ENCODE results near the gene GRWD1. TPM values are rescaled to one million over a fixed set of nuclear protein-coding genes. Genes with fewer than 3 reads are reported as not detected.

GRWD1 gene
- total and polyA plus RNA-seq, 2 of the 13 experiments (the other 11 are each of a cell fraction or from before 2014, with no cell fraction given) = 10.8 to 46.6 TPM

GRCh38 chr19:48495396-48495795, 49.6 kb downstream of the GRWD1 start:
- no peak overlapping the region for H3K4me3 ChIP-seq (replicated peaks in 1 of 3; ENCODE audit: insufficient read depth in 1 of 3, low read depth in 2 of 3, low read length in 3 of 3)
- TF ChIP-seq NFKB2 (CRISPR knock-in tag; IDR thresholded peaks at IDR 0.05; ENCODE audit: borderline replicate concordance) (no peak), KLF13 (CRISPR knock-in tag; IDR thresholded peaks at IDR 0.05) (no peak), NR2C2 (CRISPR knock-in tag; IDR thresholded peaks at IDR 0.05; ENCODE audit: borderline replicate concordance) (no peak), RAD21 (CRISPR knock-in tag; IDR thresholded peaks at IDR 0.05) (no peak), YY1 (IDR thresholded peaks at IDR 0.05; ENCODE audit: insufficient read depth, insufficient replicate concordance, low read depth, low read length) (no peak), ZSCAN12 (CRISPR knock-in tag; IDR thresholded peaks at IDR 0.05) (no peak), ZNF7 (CRISPR knock-in tag; IDR thresholded peaks at IDR 0.05) (no peak), ZNF570 (CRISPR knock-in tag; IDR thresholded peaks at IDR 0.05; ENCODE audit: borderline replicate concordance) (no peak)
- TF ChIP-seq, protein P1, sequence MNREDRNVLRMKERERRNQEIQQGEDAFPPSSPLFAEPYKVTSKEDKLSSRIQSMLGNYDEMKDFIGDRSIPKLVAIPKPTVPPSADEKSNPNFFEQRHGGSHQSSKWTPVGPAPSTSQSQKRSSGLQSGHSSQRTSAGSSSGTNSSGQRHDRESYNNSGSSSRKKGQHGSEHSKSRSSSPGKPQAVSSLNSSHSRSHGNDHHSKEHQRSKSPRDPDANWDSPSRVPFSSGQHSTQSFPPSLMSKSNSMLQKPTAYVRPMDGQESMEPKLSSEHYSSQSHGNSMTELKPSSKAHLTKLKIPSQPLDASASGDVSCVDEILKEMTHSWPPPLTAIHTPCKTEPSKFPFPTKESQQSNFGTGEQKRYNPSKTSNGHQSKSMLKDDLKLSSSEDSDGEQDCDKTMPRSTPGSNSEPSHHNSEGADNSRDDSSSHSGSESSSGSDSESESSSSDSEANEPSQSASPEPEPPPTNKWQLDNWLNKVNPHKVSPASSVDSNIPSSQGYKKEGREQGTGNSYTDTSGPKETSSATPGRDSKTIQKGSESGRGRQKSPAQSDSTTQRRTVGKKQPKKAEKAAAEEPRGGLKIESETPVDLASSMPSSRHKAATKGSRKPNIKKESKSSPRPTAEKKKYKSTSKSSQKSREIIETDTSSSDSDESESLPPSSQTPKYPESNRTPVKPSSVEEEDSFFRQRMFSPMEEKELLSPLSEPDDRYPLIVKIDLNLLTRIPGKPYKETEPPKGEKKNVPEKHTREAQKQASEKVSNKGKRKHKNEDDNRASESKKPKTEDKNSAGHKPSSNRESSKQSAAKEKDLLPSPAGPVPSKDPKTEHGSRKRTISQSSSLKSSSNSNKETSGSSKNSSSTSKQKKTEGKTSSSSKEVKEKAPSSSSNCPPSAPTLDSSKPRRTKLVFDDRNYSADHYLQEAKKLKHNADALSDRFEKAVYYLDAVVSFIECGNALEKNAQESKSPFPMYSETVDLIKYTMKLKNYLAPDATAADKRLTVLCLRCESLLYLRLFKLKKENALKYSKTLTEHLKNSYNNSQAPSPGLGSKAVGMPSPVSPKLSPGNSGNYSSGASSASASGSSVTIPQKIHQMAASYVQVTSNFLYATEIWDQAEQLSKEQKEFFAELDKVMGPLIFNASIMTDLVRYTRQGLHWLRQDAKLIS (CRISPR knock-in tag; IDR thresholded peaks at IDR 0.05) = no peak
- TF ChIP-seq, protein P2, sequence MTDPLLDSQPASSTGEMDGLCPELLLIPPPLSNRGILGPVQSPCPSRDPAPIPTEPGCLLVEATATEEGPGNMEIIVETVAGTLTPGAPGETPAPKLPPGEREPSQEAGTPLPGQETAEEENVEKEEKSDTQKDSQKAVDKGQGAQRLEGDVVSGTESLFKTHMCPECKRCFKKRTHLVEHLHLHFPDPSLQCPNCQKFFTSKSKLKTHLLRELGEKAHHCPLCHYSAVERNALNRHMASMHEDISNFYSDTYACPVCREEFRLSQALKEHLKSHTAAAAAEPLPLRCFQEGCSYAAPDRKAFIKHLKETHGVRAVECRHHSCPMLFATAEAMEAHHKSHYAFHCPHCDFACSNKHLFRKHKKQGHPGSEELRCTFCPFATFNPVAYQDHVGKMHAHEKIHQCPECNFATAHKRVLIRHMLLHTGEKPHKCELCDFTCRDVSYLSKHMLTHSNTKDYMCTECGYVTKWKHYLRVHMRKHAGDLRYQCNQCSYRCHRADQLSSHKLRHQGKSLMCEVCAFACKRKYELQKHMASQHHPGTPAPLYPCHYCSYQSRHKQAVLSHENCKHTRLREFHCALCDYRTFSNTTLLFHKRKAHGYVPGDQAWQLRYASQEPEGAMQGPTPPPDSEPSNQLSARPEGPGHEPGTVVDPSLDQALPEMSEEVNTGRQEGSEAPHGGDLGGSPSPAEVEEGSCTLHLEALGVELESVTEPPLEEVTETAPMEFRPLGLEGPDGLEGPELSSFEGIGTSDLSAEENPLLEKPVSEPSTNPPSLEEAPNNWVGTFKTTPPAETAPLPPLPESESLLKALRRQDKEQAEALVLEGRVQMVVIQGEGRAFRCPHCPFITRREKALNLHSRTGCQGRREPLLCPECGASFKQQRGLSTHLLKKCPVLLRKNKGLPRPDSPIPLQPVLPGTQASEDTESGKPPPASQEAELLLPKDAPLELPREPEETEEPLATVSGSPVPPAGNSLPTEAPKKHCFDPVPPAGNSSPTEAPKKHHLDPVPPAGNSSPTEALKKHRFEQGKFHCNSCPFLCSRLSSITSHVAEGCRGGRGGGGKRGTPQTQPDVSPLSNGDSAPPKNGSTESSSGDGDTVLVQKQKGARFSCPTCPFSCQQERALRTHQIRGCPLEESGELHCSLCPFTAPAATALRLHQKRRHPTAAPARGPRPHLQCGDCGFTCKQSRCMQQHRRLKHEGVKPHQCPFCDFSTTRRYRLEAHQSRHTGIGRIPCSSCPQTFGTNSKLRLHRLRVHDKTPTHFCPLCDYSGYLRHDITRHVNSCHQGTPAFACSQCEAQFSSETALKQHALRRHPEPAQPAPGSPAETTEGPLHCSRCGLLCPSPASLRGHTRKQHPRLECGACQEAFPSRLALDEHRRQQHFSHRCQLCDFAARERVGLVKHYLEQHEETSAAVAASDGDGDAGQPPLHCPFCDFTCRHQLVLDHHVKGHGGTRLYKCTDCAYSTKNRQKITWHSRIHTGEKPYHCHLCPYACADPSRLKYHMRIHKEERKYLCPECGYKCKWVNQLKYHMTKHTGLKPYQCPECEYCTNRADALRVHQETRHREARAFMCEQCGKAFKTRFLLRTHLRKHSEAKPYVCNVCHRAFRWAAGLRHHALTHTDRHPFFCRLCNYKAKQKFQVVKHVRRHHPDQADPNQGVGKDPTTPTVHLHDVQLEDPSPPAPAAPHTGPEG (CRISPR knock-in tag; IDR thresholded peaks at IDR 0.05) = no peak
- DNase-seq (ENCODE audit: low spot score) (no peak), FAIRE-seq (no peak), ATAC-seq (no peak)
- peaks cover 41% of the 10 kb centered on the region for H3K4me1 ChIP-seq (ENCODE audit: insufficient read depth, low read length)
- no peaks in the 10 kb centered on the region; a peak in 1 of 5 replicates for H3K36me3 ChIP-seq (replicated peaks in 1 of 2; ENCODE audit: control insufficient read depth in 1 of 2, insufficient read depth in 2 of 2, low read length in 2 of 2)
- no peaks in the 10 kb centered on the region for H3K79me2 ChIP-seq (ENCODE audit: insufficient read depth, low read length)
- BruUV-seq (replicated peaks) = no TSS peak
- H3K27ac ChIP-seq (ENCODE audit: extremely low read length, insufficient read depth, low read length) = no peak overlapping the region
- intact Hi-C loops (cut with micrococcal nuclease; ENCODE audit: unreplicated experiment) (no loop called here), in situ Hi-C loops (cut with HindIII; ENCODE audit: extremely low pct_ligation_motif_present, low pct_unique_long_range_greater_than_20kb) (no loop called here)
- CTCF ChIA-PET (ENCODE audit: low intra/inter-chr PET ratio, low total read pairs) = no interaction called here
- no peak overlapping the region for H3K9ac ChIP-seq (ENCODE audit: insufficient read depth, low read depth, low read length)
- POLR2A ChIA-PET = no interaction called here
- WGBS (ENCODE audit: low lambda C conversion rate) = 63% methylated on average over 6 of the region's 6 CpGs
- no peaks in the 10 kb centered on the region for H3K9me3 ChIP-seq (ENCODE audit: low read length)
- H3K27me3 ChIP-seq (ENCODE audit: control insufficient read depth in 1 of 2, insufficient read depth in 2 of 2, low read length in 2 of 2) = peaks cover 0 to 5% of the 10 kb centered on the region in 2 experiments; a peak in 1 of 5 replicates
- no peaks in the 10 kb centered on the region for H4K20me1 ChIP-seq (ENCODE audit: insufficient read depth, low read length)
- no peak overlapping the region for H3K4me2 ChIP-seq (ENCODE audit: low read depth, low read length)
- no peak overlapping the region for H2AFZ ChIP-seq (ENCODE audit: low read length)

All from HepG2 (cell line).